GM21423 (cell line): ENCODE data around the gene SI.
"Not testable (repeated sequence)": the region's sequence is repeated elsewhere in the genome, so short reads cannot be mapped to it uniquely, and the experiment has no call there.

Source experiments
- ATAC-seq: cut with Tn5 transposase; IDR thresholded peaks from one replicate; pipeline ENCODE4 v1.9.1; 2021; ENCODE audit warnings: mild to moderate bottlenecking, moderate library complexity; ENCODE audit not compliant: unreplicated experiment

SI gene

GRCh38 chr3:165078293-165078692 lies at the start of gene SI:
TSS of gene SI (minus strand) at chr3:165078496. CDS start at chr3:165076012, 2,484 bp downstream.
- no peak for ATAC-seq

- no peak for ATAC-seq
These were observed 47.5 kb upstream of the SI start for GRCh38 chr3:165125836-165126235.

- ATAC-seq, result no peak
These were observed 33.1 kb upstream of the SI start for GRCh38 chr3:165111401-165111800.

GRCh38 chr3:165103616-165104015 lies 25.3 kb upstream of the SI start:
- no peak for ATAC-seq

- no peak for ATAC-seq
These were observed 4.4 kb upstream of the SI start for GRCh38 chr3:165082650-165083049.

GRCh38 chr3:165081183-165081582 lies 2.9 kb upstream of the SI start:
- no peak for ATAC-seq

- no peak for ATAC-seq
These were observed 2.6 kb downstream of the SI start for GRCh38 chr3:165075695-165076094.

GRCh38 chr3:165070682-165071081 lies 7.6 kb downstream of the SI start:
- no peak for ATAC-seq

GRCh38 chr3:165056510-165056909 lies 21.8 kb downstream of the SI start:
- no peak for ATAC-seq

- ATAC-seq, result no peak
These were observed 38.1 kb downstream of the SI start for GRCh38 chr3:165040186-165040585.

GRCh38 chr3:165011557-165011956 lies 66.7 kb downstream of the SI start:
- no peak for ATAC-seq

GRCh38 chr3:164984947-164985346 lies 93.3 kb downstream of the SI start:
- ATAC-seq, result no peak

GRCh38 chr3:164962610-164963009 lies 115.7 kb downstream of the SI start:
- no peak for ATAC-seq

- ATAC-seq, result no peak
These were observed 125.3 kb downstream of the SI start for GRCh38 chr3:164952966-164953365.

GRCh38 chr3:164951403-164951802 lies 126.9 kb downstream of the SI start:
- not testable (repeated sequence) for ATAC-seq

- no peak for ATAC-seq
These were observed 137.6 kb downstream of the SI start for GRCh38 chr3:164940745-164941144.

- no peak for ATAC-seq
These were observed 148.7 kb downstream of the SI start for GRCh38 chr3:164929642-164930041.
